HG02759 (cell line): ENCODE measurements around the gene TMC1.
"Not testable (repeated sequence)": the region's sequence is repeated elsewhere in the genome, so short reads cannot be mapped to it uniquely, and the experiment has no call there.

ENCODE experiments used
- ATAC-seq: cut with Tn5 transposase; IDR thresholded peaks from one replicate; pipeline ENCODE4 v1.9.1; 2021; ENCODE audit warnings: mild to moderate bottlenecking, moderate library complexity; ENCODE audit not compliant: unreplicated experiment

TMC1 gene

DNA sequence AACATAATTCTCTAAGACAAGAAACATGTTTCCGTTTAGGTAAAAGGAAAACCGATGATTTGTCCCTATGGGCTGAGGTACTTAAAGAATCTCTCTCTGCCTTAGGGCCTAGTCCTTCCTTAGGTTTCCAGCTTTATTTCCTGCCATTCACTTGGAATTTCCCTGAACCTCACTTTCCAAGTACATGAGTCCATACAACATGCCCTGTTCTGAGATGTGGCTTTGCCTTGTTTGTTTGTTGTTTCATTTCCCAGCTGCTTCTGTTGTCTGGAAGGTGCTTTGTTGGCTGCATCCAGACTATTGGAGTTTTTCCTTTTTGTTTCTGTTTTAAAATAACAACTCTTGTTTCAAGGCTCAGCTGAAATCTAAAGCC lies 336.2 kb downstream of the TMC1 start:
- no peak for ATAC-seq

DNA sequence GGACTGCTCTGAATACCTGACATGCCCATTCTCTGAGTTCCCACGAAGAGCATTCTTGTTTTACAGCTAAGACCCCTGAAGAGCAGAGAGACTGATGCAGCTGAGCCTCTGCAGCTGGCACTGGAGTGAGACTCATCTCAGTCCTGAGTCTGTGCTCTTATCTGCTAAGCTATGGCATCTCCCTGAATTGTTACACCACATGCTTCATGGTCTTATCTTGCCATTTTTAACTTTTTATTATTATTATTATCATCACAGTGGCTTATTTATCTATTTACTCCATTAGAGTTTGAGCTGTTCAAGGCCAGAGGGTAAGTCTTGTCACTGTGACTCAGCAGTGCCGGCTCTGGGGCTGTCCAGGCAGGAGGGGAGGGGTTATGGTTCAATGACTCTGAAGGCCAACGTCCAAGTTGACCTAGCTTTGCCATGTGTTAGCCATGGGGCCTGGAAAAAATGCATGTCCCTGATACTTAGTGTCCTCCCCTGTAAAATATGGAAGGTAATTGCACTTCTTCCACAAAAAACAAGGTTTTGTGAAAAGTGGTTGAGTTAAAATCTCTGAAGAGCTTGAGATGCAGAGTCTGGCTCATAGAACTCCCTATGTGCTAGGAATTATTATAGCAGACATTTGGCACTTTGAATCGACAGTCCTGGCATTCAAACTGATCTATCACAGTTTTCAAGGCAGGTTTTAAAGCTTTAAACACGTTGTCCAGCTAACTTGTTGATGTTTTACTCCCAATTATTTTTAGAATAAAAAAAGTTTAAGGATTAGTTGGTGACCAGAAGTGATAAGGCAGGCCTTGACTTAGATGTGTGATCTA lies 336.9 kb downstream of the TMC1 start:
- ATAC-seq, result no peak

DNA sequence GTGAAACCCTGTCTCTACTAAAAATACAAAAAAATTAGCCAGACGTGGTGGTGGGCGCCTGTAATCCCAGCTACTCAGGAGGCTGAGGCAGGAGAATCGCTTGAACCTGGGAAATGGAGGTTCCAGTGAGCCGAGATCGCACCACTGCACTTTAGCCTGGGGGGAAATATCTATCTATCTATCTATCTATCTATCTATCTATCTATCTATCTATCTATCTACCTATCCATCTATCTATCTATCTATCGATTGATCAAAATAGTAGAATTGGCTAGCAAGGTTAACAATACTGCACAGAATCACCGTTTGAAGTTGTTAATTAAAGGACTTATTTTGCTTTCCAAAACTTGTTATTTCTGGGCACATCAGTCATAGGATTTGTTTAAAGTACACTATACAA lies 341.4 kb downstream of the TMC1 start:
- ATAC-seq, result not testable (repeated sequence)

DNA sequence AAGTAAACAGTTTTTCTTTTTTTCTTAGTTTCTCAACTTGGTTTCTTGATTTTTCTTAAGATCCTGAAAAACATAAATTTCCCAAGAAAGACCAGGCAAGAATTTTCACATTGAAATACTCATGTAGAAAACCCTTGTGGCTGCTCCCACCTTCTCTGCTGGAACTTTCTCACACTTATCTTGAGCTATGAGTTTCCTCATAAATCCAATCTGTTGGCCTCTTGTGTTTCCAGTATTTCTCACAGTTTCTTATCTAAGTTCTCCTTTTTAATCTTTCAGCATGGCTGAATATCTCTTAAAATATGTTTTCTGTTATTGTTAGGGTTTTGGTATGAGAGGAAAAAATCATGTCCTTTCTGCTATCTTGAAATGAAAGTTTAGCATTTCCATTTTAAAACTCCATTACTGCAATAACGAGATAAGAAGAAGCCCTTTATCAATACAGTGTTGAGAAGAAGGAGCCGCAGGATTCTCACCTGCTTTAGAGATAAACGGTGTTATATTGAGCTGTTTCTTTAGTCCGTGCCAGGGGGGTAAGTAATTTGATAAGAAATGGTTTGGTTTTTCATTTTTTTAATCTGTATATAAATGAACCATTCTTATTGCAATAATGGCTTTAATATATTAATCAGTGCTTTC lies 342.2 kb downstream of the TMC1 start:
- ATAC-seq, result no peak

DNA sequence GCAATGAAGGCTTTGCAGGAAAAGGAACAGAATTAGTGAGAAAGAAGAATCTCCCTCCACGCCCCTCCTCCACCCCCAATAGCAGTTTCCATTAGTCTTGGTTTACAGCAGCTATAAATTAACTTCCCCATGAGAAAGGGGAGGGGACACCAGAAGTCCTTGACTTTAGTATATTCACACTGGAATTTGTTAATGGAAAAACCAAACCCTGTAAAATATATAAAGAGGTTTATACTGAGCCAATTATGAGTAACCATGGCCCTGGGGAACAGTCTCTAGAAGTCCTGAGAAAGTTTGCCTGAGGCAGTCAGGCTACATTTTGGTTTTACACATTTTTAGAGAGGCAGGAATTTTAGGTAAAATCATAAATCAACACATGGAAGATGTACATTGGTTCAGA lies 342.9 kb downstream of the TMC1 start:
- ATAC-seq, result no peak

DNA sequence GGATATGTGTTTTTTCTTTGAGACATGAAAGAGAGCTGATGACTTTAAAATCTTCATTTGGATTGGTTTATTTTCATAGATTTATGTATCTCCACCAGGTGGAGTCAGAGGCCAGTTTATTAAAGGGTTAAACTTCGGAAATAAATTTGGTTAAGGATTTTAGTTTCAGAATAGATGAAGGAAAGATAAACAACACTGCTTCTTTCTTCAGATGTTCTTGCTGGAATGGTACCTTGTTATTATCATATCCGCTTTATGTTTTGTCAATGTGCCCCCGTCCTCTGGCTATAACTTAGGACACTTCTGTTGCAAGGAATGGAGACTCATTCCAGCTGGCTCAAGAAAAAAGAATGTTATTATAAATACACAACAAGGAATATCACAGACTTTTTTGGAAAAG lies 350.3 kb downstream of the TMC1 start:
- no peak for ATAC-seq

DNA sequence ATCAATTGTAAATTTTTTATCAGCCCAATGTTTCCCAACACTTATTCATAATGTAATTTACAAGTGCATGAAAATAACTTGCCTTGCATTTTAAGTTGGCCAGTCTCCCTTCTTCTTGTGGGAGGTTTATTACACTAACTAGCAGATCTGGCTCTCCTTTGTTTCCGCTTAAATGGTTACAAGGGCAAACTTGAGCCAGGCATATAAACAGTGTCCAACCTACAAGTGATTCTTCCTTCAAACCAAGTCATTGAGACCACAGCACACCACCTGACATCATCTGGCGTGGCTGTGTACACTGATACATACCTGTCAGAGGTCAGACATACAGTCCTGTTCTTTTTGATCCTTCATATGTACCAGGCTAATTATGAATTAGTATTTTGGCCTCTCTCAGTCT lies 351.3 kb downstream of the TMC1 start:
- no peak for ATAC-seq

DNA sequence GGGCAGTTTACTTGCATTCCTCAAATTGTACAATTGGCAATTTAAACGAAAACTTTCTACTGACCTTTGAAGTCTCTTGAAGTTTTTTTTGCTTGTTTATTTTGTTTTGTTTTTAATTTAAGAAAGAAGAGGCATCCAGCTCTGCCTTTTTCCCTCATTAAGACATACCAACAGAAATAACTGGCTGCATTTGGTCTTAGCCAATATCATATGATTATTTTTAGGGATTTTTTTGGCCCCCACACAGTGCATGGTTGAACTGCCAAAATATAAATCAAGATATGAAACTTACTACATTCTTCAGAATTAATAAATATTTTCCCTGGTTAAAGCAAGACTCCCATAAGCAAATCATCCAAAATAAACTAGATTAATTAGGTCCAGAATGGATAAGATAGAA lies 352.0 kb downstream of the TMC1 start:
- no peak for ATAC-seq

DNA sequence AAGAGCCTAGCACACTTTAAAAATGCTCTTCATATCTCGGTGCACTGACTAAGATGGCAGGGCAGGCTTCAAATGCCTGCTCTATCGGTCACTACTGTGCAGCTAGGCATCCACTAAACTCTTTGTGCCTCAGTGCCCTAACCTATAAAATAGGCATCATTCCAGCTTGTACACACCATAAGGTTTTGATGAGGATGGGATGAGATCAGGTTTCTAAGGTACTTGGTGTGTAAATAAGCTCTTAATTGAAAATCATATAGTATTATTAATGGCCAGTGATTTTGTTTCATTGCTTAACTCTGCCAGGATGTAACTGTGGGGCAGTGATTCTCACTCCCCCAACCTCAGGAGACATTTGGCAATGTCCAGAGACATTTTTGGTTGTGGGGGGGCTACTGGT lies 352.9 kb downstream of the TMC1 start:
- ATAC-seq, result no peak

DNA sequence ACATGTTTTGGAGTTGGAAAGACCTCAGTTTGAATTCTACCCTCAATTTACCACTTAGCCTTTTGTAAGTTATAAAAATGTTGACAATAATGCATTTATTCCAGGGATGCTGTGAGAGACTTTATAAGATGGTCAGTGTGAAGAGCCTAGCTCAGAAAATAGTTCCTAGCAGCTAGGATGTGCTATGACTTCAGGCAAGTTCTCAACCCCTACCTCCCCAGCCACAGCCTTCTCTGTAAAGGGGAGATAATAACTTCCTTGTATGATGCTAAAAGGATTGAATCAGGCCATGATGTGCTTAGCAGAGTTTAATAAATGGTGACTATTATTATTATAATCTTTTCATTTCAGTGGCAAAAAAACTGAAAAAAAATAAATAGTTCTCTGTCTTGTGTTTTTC lies 353.8 kb downstream of the TMC1 start:
- ATAC-seq, result no peak

DNA sequence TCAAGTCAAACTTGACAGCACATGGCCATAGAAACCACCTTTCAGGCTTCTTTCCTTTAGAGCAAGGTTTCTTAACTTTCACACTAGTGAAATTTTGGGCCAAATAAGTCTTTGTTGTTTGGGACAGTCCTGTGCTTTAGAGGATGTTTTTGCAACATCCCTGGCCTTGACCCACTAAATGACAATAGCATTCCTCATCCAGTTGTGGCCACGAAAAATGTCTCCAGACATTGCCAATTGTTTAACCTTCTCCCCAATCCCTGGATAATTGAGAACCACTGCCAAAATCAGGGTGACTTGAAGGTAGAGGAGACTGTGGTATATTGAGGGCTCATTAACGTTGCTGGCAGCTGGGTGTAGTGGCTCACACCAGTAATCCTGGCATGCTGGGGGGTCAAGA lies 359.4 kb downstream of the TMC1 start:
- ATAC-seq, result no peak

DNA sequence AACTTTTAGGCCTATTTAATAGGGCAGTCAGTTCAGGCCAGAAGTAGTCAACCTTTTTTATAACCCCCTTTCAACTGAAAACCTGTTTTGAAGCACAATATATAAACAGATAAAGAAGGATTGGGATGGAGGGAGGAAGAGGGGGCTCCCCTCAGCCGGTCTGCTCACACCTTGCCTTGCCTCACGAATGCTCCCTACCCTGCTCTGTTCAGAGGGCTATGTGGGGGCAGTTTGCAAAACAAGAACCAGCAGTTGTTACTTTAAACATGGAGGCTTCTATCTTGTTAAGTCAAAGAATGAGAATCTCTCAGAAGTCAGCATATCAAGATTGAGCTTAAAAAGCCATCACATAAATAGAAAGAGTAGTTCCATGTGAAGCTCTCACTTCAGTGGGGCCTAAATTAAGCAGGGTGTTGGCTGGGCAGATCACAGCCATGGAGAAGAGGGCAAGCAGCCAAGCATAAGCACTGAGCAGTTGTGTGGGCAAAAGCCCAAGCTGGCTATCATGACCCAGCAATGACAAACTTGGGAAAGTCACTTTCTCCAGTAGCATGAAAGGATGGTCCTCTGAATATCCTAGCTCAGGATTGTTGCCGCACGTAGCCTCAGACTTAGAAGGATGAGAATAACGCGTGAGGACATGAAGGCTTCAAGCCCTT lies 360.8 kb downstream of the TMC1 start:
- no peak for ATAC-seq

DNA sequence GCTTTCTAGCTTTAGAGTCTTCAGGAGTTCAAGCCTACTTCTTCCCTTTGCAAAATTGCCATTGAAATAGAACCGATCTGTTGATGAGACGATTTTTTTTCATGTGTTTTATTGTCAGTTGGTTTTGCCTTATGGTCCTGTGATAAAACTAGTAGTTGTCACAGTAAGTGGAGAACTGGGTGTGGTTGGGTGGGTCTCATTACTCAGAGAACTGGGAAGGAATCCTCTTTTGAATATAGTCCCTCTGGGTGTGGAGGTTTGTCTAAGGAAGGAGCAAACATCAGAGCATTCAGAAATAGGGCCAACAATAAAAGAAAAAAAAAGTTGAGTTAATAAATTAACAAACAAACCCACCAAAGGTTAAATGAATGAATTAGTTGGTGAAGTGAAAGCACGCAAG lies 362.5 kb downstream of the TMC1 start:
- ATAC-seq, result no peak

DNA sequence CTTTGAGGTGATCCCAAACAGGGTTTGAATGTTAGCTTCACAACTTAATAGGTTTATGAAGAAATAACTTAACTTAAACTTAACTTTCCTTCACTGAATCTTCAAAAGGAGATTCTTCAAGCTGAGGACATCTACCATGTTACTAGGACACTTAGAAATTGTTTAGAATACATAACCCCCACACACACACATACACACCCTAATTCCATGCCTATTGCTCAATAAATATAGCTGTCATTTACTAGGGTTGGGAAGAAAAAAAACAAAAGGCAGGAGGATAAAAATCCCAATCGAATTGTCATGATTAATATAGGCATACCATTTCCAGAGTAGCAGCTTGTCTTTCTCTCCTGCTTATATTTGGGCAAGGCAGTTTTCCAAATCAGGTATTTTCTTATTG lies 363.1 kb downstream of the TMC1 start:
- ATAC-seq, result no peak
